GM13977 (cell line): Measurements from ENCODE around the gene UPK1B.
"Not testable (repeated sequence)": the region's sequence is repeated elsewhere in the genome, so short reads cannot be mapped to it uniquely, and the experiment has no call there.

Experiments used
- DNase-seq: peaks from one replicate; pipeline ENCODE4 v3.0.0; 2012; ENCODE audit warnings: low spot score
- CTCF ChIP-seq: IDR thresholded peaks from 2 replicates; pipeline ENCODE4 v1.5.1; 2012; ENCODE audit warnings: mild to moderate bottlenecking, control low read depth; ENCODE audit not compliant: insufficient read depth; ENCODE audit errors: extremely low read depth, missing control alignments
- in situ Hi-C: fragments of 300-500 bp; cut with MboI; formaldehyde crosslinking; loops from one replicate; pipeline ENCODE4 v1.12.0; 2022; ENCODE audit warnings: low sequenced_read_pairs, low pct_unique_long_range_greater_than_20kb, mixed read lengths, inconsistent platforms; ENCODE audit not compliant: unreplicated experiment

Gene UPK1B

GRCh38 chr3:119236756-119237155 is 63.4 kb downstream of the UPK1B start:
- in situ Hi-C loops, result loop anchor here (25.0 kb wide), 1 partner anchor 349 kb away; no protein-coding TSS in a partner anchor
- TF ChIP-seq CTCF, result no peak

GRCh38 chr3:119237299-119237698 is 63.9 kb downstream of the UPK1B start:
- in situ Hi-C loops, result loop anchor here (25.0 kb wide), 1 partner anchor 350 kb away; no protein-coding TSS in a partner anchor
- no peak for DNase-seq
- no peak for TF ChIP-seq CTCF

More at GRCh38 chr3:119236756-119237155, 63.4 kb downstream of the UPK1B start:
- DNase-seq, result no peak

- in situ Hi-C loops, result loop anchor here (25.0 kb wide), 1 partner anchor 351 kb away; no protein-coding TSS in a partner anchor
- DNase-seq, result no peak
- TF ChIP-seq CTCF, result no peak
Measured at GRCh38 chr3:119238363-119238762, 65.0 kb downstream of the UPK1B start.

GRCh38 chr3:119239206-119239820 is 65.9 kb downstream of the UPK1B start:
- peak; percentile 10 for DNase-seq
- TF ChIP-seq CTCF, result no peak
- in situ Hi-C loops, result loop anchor here (25.0 kb wide), 1 partner anchor 352 kb away; no protein-coding TSS in a partner anchor

- in situ Hi-C loops, result loop anchor here (25.0 kb wide), 1 partner anchor 353 kb away; no protein-coding TSS in a partner anchor
- DNase-seq, result peak; percentile 28
- TF ChIP-seq CTCF, result no peak
Measured at GRCh38 chr3:119240101-119240590, 66.7 kb downstream of the UPK1B start.

- TF ChIP-seq CTCF, result no peak
- peak; percentile 91 for DNase-seq
- in situ Hi-C loops, result loop anchor here (25.0 kb wide), 1 partner anchor 354 kb away; no protein-coding TSS in a partner anchor
Measured at GRCh38 chr3:119240591-119241434, 67.4 kb downstream of the UPK1B start, which contains the start of gene B4GALT4. Gene B4GALT4, minus strand, starts transcription at chr3:119240878. Its CDS starts 10,779 bp downstream, at chr3:119230099.

GRCh38 chr3:119242387-119243057 is 69.1 kb downstream of the UPK1B start:
- in situ Hi-C loops, result loop anchor here (25.0 kb wide), 1 partner anchor 355 kb away; no protein-coding TSS in a partner anchor
- DNase-seq, result not testable (repeated sequence)

- in situ Hi-C loops, result loop anchor here (25.0 kb wide), 1 partner anchor 356 kb away; no protein-coding TSS in a partner anchor
- DNase-seq, result not testable (repeated sequence)
Measured at GRCh38 chr3:119243058-119243529, 69.7 kb downstream of the UPK1B start.
